ENCODE measurements around the gene FBXO7.

Gene FBXO7

DNA sequence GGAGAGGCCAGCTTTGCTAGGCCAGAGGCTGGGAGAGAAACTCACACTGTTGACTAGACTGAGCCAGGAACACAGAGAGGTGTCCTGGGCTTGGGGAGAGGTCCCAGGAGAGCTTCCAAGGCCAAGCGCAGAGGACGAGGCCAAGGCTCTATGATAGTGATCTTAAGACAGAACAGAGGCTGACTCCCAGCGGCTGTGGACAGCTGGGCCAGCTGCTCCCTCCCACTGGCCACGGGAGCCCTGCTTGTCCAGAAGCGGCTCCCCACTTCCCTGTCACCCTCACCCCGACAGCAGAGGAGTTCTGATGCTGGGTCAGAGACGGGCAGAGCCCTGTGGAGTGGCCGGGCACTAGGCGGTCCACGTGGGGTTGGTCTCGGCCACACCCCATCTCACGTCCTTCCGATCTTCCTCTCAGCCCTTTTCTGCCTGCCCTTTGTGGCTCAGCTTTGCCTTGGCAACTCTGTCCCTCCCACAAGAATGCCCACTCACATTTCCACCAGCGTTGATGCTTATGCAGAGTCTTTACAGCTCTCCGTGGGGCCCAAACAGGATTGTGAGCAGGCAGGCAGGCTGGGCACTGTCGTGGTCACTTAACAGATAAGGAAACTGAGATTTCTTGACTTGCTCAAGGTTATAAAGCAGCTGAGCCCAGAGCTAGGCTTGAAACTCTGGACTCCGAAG lies 68.2 kb downstream of the FBXO7 start:
- ChIA-PET POLR2A (no interaction called here), CTCF (interaction anchor here (0.8 to 1.2 kb wide), 2 partner anchors 13 to 14 kb away, joined by 3 read pairs; no protein-coding TSS in a partner anchor)
- TF ChIP-seq, protein P1, sequence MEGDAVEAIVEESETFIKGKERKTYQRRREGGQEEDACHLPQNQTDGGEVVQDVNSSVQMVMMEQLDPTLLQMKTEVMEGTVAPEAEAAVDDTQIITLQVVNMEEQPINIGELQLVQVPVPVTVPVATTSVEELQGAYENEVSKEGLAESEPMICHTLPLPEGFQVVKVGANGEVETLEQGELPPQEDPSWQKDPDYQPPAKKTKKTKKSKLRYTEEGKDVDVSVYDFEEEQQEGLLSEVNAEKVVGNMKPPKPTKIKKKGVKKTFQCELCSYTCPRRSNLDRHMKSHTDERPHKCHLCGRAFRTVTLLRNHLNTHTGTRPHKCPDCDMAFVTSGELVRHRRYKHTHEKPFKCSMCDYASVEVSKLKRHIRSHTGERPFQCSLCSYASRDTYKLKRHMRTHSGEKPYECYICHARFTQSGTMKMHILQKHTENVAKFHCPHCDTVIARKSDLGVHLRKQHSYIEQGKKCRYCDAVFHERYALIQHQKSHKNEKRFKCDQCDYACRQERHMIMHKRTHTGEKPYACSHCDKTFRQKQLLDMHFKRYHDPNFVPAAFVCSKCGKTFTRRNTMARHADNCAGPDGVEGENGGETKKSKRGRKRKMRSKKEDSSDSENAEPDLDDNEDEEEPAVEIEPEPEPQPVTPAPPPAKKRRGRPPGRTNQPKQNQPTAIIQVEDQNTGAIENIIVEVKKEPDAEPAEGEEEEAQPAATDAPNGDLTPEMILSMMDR (IDR thresholded peaks at IDR 0.05; ENCODE audit: control extremely low read depth, extremely low read depth, low read depth, missing control alignments) = no peak

DNA sequence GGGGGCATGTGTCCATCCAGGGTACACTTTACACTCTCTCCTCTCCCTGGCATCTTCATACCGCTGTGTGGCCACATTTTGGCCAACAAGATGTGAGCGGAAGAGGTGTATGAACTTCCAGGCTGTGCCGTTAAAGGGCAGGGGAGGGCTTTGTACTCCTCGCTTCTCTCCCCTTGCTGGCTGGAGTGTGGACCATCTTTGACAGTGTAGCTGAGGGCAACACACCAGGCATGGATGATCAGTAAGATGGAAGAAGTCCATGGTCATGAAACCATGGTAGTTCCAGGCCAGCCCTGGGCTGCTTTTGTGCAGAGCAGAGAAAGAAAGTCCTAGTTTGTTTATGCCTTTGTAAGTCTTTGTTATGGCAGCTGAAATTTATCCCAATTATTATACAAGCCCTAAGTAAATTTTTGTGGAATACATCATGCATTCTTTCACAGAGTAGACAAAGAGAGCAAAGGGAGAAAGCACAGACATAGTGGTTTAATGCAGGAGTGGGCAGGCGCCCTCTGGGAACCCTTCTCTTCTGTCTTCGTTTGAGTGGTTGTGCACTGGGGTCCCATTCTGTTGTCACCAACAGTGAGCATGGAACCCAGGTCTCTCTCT lies 70.4 kb downstream of the FBXO7 start:
- DNase-seq (ENCODE audit: extremely low spot score) = no peak
- TF ChIP-seq, protein P1 (IDR thresholded peaks at IDR 0.05; ENCODE audit: control extremely low read depth, extremely low read depth, low read depth, missing control alignments) = no peak
- ChIA-PET CTCF (interaction anchor here (2.0 kb wide), 1 partner anchor 17 kb away, joined by 5 read pairs; no protein-coding TSS in a partner anchor), POLR2A (no interaction called here)

More for the DNA sequence above, 68.2 kb downstream of the FBXO7 start:
- no peak for DNase-seq (ENCODE audit: extremely low spot score)

DNA sequence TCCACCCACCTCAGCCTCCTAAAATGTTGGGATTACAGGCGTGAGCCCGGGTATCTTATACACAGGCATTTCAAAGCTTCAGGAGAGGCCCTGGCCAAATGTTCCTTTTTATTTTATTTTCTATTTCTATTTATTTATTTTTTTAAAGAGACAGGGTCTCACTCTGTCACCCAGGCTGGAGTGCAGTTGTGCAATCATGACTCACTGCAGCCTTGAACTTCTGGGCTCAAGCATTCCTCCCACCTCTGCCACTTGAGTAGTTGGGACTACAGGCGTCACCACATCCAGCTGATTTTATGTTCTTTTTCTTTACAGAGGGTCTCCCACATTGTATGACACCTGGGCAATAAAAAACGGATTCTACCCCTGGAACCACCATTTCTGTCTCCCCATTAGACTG lies 71.2 kb downstream of the FBXO7 start:
- TF ChIP-seq, protein P1 (IDR thresholded peaks at IDR 0.05; ENCODE audit: control extremely low read depth, extremely low read depth, low read depth, missing control alignments) = no peak
- no peak for DNase-seq (ENCODE audit: extremely low spot score)
- ChIA-PET CTCF (interaction anchor here (2.0 kb wide), 1 partner anchor 18 kb away, joined by 5 read pairs; no protein-coding TSS in a partner anchor), POLR2A (no interaction called here)

DNA sequence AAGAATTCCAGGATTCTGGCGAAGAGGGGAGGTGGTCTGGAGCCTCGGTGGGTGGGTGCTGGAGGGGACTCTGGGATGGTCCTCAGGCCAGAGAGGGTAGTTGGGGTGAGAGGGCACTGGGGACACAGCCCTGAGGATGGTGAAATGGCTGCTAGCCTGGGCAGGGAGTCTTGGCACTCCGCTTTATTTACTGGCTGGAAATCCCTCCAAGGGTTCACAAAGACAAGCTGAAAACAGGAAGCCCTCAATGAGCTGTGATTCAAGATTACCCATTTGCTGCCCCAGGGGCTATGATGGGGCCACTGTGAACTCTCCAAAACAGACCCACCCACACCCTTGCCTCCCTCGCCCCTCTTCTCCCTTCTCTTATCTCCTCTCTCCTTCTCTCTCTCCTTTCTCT lies 71.9 kb downstream of the FBXO7 start:
- CTCF ChIA-PET = interaction anchor here (2.0 kb wide), 1 partner anchor 18 kb away, joined by 5 read pairs; no protein-coding TSS in a partner anchor
- POLR2A ChIA-PET = no interaction called here
- TF ChIP-seq, protein P1 (IDR thresholded peaks at IDR 0.05; ENCODE audit: control extremely low read depth, extremely low read depth, low read depth, missing control alignments) = no peak
- DNase-seq (ENCODE audit: extremely low spot score) = no peak

DNA sequence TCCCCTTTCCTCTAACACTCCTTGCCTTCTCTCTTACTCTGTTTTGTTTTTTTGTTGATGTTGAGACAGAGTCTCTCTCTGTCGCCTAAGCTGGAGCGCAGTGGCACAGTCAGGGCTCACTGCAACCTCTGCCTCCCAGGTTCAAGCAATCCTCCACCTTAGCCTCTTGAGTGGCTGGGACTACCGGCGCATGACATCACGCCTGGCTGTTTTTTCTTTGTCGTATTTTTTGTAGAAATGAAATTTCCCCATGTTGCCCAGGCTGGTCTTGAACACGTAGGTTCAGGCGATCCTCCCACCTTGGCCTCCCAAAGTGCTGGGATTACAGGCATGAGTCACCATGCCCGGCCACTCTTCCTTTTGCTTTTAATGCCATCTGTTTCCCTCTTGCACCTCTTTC lies 72.3 kb downstream of the FBXO7 start:
- ChIA-PET CTCF (interaction anchor here (2.0 kb wide), 1 partner anchor 19 kb away, joined by 5 read pairs; no protein-coding TSS in a partner anchor), POLR2A (no interaction called here)
- no peak for DNase-seq (ENCODE audit: extremely low spot score)
- TF ChIP-seq, protein P1 (IDR thresholded peaks at IDR 0.05; ENCODE audit: control extremely low read depth, extremely low read depth, low read depth, missing control alignments) = no peak

DNA sequence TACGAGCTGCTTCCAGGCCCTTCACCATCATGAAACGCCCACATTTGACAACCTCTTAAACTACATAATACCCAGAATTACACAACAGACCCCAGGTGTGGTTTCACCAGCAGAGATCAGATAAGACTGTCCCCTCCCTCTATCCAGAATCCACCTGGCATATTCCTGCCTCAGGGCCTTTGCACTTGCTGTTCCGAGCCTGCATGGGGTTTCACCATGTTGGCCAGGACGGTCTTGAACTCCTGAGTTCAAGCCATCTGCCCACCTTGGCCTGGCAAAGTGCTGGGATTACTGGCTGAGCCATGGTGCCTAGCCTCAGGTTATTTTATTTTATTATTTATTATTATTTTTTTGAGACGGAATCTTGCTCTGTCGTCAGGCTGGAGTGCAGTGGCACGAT lies 73.4 kb downstream of the FBXO7 start:
- POLR2A ChIA-PET = no interaction called here
- TF ChIP-seq, protein P1 (IDR thresholded peaks at IDR 0.05; ENCODE audit: control extremely low read depth, extremely low read depth, low read depth, missing control alignments) = no peak
- CTCF ChIA-PET = no interaction called here
- no peak for DNase-seq (ENCODE audit: extremely low spot score)
